DOHH2 (cell line): ENCODE results near the gene NOX1.

ENCODE experiments used
- H3F3A ChIP-seq: fragments of 200-600 bp; sonication (generic), shearing (Covaris generic); 2 replicates; pipeline ENCODE4 v1.6.0; 2016; ENCODE audit warnings: antibody characterized with exemption, mild to moderate bottlenecking; ENCODE audit not compliant: control insufficient read depth, insufficient read depth
- H3K27ac ChIP-seq: fragments of 200-600 bp; sonication (generic); 2 replicates; pipeline ENCODE4 v1.5.1; 2014; ENCODE audit warnings: low read depth, mild to moderate bottlenecking, low read length, moderate library complexity
- H3K27me3 ChIP-seq: fragments of 200-600 bp; sonication (generic); 2 replicates; pipeline ENCODE4 v1.6.1; 2014; ENCODE audit warnings: mild to moderate bottlenecking, low read length, mixed read lengths; ENCODE audit not compliant: control insufficient read depth
- H3K36me3 ChIP-seq: fragments of 200-600 bp; sonication (generic); 2 replicates; pipeline ENCODE4 v1.6.1; 2014; ENCODE audit warnings: mild to moderate bottlenecking, low read length, moderate library complexity, mixed read lengths; ENCODE audit not compliant: control insufficient read depth
- H3K4me1 ChIP-seq: fragments of 200-600 bp; sonication (generic); 2 replicates; pipeline ENCODE4 v1.6.1; 2014; ENCODE audit warnings: mild to moderate bottlenecking, low read length, mixed read lengths; ENCODE audit not compliant: control insufficient read depth
- H3K4me2 ChIP-seq: fragments of 200-600 bp; sonication (generic); 2 replicates; pipeline ENCODE4 v1.6.0; 2014; ENCODE audit warnings: mild to moderate bottlenecking, low read length, moderate library complexity
- H3K4me3 ChIP-seq: fragments of 200-600 bp; sonication (generic); 2 replicates; pipeline ENCODE4 v1.5.1; 2014; ENCODE audit warnings: mild to moderate bottlenecking, low read length, mixed read lengths
- H3K79me2 ChIP-seq: fragments of 200-600 bp; sonication (generic); 2 replicates; pipeline ENCODE4 v1.6.1; 2014; ENCODE audit warnings: mild to moderate bottlenecking, low read length, mixed read lengths; ENCODE audit not compliant: control insufficient read depth
- H3K9me2 ChIP-seq: fragments of 200-600 bp; sonication (generic); replicated peaks from 2 replicates; pipeline ENCODE4 v1.6.1; 2014; ENCODE audit warnings: mild to moderate bottlenecking, low read length, mixed read lengths; ENCODE audit not compliant: control insufficient read depth
- H3K9me3 ChIP-seq: fragments of 200-600 bp; sonication (generic); 2 replicates; pipeline ENCODE4 v1.6.1; 2014; ENCODE audit warnings: antibody characterized with exemption, low read length, mixed read lengths; ENCODE audit not compliant: control insufficient read depth, insufficient read depth
- H4K20me1 ChIP-seq: fragments of 200-600 bp; sonication (generic); 2 replicates; pipeline ENCODE4 v1.6.0; 2014; ENCODE audit warnings: low read depth, mild to moderate bottlenecking, antibody characterized with exemption, low read length, moderate library complexity; ENCODE audit not compliant: control insufficient read depth, insufficient read depth
- EZH2phosphoT487 ChIP-seq: fragments of 200-600 bp; sonication (generic); IDR thresholded peaks from 2 replicates; pipeline ENCODE4 v1.6.1; 2017; ENCODE audit warnings: borderline replicate concordance, mild to moderate bottlenecking, antibody characterized with exemption, low read length, moderate library complexity, mixed read lengths
- TF ChIP-seq, protein P1 (sequence below): fragments of 200-600 bp; sonication (generic); IDR thresholded peaks from one replicate; pipeline ENCODE4 v1.5.1; 2014; ENCODE audit warnings: antibody characterized with exemption, mild to moderate bottlenecking, low read depth, low read length; ENCODE audit not compliant: poor library complexity, severe bottlenecking

The NOX1 gene

DNA sequence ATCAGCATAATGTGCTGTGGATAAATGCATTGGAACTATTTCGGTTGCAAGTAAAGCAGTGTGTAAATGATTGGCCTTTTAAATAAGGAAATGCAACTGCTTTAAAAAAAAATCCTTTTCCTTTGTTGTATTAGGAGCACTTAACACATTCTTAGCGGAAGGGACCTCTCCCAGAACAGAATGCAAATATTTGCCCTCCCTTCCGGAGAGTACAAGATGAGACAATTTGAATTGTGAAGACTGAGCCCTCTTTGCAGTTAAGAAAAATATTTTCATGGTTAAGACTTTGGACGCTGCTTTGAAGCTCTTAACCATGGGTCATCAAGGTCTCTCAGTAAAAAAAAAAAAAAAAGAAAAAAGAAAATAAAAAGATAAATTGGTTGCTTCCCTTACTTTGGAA lies 9.5 kb upstream of the NOX1 start:
- no peaks in the 10 kb centered on the region for H3K4me1 ChIP-seq
- H3K27ac ChIP-seq, result no peak overlapping the region
- H3K9me2 ChIP-seq, result no peaks in the 10 kb centered on the region
- TF ChIP-seq, protein P1, sequence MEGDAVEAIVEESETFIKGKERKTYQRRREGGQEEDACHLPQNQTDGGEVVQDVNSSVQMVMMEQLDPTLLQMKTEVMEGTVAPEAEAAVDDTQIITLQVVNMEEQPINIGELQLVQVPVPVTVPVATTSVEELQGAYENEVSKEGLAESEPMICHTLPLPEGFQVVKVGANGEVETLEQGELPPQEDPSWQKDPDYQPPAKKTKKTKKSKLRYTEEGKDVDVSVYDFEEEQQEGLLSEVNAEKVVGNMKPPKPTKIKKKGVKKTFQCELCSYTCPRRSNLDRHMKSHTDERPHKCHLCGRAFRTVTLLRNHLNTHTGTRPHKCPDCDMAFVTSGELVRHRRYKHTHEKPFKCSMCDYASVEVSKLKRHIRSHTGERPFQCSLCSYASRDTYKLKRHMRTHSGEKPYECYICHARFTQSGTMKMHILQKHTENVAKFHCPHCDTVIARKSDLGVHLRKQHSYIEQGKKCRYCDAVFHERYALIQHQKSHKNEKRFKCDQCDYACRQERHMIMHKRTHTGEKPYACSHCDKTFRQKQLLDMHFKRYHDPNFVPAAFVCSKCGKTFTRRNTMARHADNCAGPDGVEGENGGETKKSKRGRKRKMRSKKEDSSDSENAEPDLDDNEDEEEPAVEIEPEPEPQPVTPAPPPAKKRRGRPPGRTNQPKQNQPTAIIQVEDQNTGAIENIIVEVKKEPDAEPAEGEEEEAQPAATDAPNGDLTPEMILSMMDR, result no peak
- TF ChIP-seq EZH2phosphoT487, result no peak
- H3K9me3 ChIP-seq, result no peaks in the 10 kb centered on the region
- no peaks in the 10 kb centered on the region for H3K27me3 ChIP-seq
- H3F3A ChIP-seq, result no peaks in the 10 kb centered on the region
- no peak overlapping the region for H3K4me2 ChIP-seq
- H3K4me3 ChIP-seq, result no peak overlapping the region
- no peaks in the 10 kb centered on the region for H3K36me3 ChIP-seq
- no peaks in the 10 kb centered on the region for H3K79me2 ChIP-seq
- H4K20me1 ChIP-seq, result no peaks in the 10 kb centered on the region

DNA sequence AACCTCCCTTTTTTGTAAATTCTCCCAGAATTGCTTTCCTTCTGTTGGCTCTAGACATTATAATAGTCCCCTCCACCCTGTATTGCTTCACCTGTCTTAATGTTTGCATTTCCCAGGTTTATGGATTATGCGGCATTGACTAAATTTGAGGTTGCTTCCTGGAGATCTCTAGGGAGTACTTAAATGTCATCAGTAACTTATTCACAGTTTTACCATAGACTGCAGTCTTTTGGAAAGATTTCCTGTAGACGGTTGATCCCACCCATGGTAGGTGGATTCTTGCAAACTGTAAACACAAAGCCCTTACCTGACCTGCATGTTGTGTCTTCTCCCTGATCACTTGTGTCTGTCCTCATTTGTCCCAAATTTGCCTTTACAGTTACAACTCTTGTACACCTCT lies 6.2 kb upstream of the NOX1 start:
- H3K9me3 ChIP-seq, result no peaks in the 10 kb centered on the region
- H3K36me3 ChIP-seq, result no peaks in the 10 kb centered on the region
- no peaks in the 10 kb centered on the region for H3K4me1 ChIP-seq
- H3K4me2 ChIP-seq, result no peak overlapping the region
- H3K79me2 ChIP-seq, result no peaks in the 10 kb centered on the region
- H4K20me1 ChIP-seq, result no peaks in the 10 kb centered on the region
- H3K4me3 ChIP-seq, result no peak overlapping the region
- no peaks in the 10 kb centered on the region for H3K9me2 ChIP-seq
- no peaks in the 10 kb centered on the region for H3F3A ChIP-seq
- no peaks in the 10 kb centered on the region for H3K27me3 ChIP-seq
- TF ChIP-seq, protein P1, result no peak
- TF ChIP-seq EZH2phosphoT487, result no peak
- H3K27ac ChIP-seq, result no peak overlapping the region

DNA sequence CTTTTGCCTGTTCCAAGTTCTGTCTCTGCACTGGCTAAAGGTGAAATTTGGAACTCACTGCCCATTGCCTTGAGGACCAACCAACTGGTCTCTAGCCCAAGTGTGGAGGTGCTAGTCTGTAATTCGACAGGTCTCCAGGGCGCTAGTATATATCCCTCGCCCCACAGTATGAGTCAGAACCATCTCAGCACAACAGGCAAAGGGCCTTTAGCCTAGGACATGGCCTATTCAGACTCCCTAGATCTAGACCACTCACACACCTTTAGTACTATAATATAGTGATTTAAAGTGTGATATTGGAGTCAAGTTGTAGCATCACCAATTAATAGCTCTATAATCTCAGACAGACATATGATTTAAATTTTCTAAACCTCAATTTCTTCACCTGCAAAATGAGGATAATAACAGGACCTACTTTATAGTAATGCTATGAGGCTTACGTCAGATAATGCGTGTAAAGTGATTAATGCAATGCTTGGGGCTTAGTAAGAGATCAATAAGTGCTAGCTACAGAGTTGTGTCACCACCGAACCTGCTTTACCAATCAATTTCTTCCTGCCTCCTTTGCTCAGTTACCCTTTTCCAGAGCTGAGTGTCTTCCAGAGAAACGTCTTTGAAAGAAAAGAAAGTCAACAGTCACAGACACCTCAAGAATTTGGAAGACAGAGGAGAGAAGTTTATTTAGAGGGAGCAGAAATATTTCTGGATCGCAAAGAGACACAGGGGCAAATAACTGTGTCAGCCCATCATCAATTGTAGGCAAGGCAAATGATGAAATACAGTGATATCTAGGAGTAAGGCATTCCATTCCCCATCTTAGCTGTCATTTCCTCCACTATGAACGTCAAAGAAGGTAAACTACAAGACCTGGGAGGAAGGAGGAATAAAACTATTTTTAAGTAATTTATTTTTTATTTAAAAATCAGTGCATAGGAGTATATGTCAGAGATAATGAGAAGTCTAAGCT lies 2.3 kb downstream of the NOX1 start:
- Histone ChIP-seq H3K4me1 (no peaks in the 10 kb centered on the region), H3K9me3 (no peaks in the 10 kb centered on the region), H3K36me3 (no peaks in the 10 kb centered on the region), H3K27me3 (no peaks in the 10 kb centered on the region), H3K27ac (no peak overlapping the region), H3K79me2 (no peaks in the 10 kb centered on the region), H3K4me3 (no peak overlapping the region), H3F3A (no peaks in the 10 kb centered on the region), H3K4me2 (no peak overlapping the region), H3K9me2 (no peaks in the 10 kb centered on the region), H4K20me1 (no peaks in the 10 kb centered on the region)
- no peak for TF ChIP-seq EZH2phosphoT487
- TF ChIP-seq, protein P1, result no peak
